Gastroesophageal sphincter (tissue), 4 donors: ENCODE data around the gene RPS6KC1. TPM values are rescaled to one million over a fixed set of nuclear protein-coding genes. Genes with fewer than 3 reads are reported as not detected.
"Not testable (repeated sequence)": the region's sequence is repeated elsewhere in the genome, so short reads cannot be mapped to it uniquely, and the experiment has no call there.

Experiments used
- ATAC-seq: fragments of 150-250 bp; one replicate; pipeline ENCODE4 v1.9.1; 2016; ENCODE audit warnings: mild to moderate bottlenecking, moderate library complexity
- H3K27ac ChIP-seq, 4 donors: fragments of 200-600 bp; sonication (generic) in 3 of 4; 1 replicate in 3 of 4; 2 replicates in 1 of 4; pipeline ENCODE4 v1.5.1; 2016 to 2019
- H3K27me3 ChIP-seq: fragments of 200-600 bp; sonication (generic); one replicate; pipeline ENCODE4 v1.5.1; 2019
- H3K36me3 ChIP-seq, 2 donors: fragments of 200-600 bp; sonication (generic); one replicate each; pipeline ENCODE4 v1.5.1; 2019; ENCODE audit warnings: control low read depth in 1 of 2
- H3K4me1 ChIP-seq, 3 donors: fragments of 200-600 bp; sonication (generic); 1 replicate in 2 of 3; 2 replicates in 1 of 3; pipeline ENCODE4 v1.5.1; 2016 to 2019; ENCODE audit warnings: control low read depth in 2 of 3
- H3K4me3 ChIP-seq, 2 donors: fragments of 200-600 bp; sonication (generic); one replicate each; pipeline ENCODE4 v1.5.1; 2019; ENCODE audit warnings: mild to moderate bottlenecking in 1 of 2, moderate library complexity in 1 of 2
- H3K9me3 ChIP-seq, 3 donors: fragments of 200-600 bp; sonication (generic); one replicate each; pipeline ENCODE4 v1.5.1; 2017 to 2019; ENCODE audit warnings: control low read depth in 2 of 3
- EP300 ChIP-seq: sonication (generic); formaldehyde crosslinking; IDR thresholded peaks from one replicate; pipeline ENCODE4 v1.6.1; 2017; ENCODE audit warnings: antibody characterized with exemption, mild to moderate bottlenecking
- POLR2A ChIP-seq, 2 donors: fragments of 450-650 bp; IDR thresholded peaks; one replicate each; pipeline ENCODE4 v1.6.1; 2017; ENCODE audit warnings: antibody characterized with exemption in 2 of 2, mild to moderate bottlenecking in 2 of 2, moderate library complexity in 1 of 2
- POLR2AphosphoS5 ChIP-seq: sonication (generic); formaldehyde crosslinking; IDR thresholded peaks from one replicate; pipeline ENCODE4 v1.6.1; 2017; ENCODE audit warnings: antibody characterized with exemption
- WGBS, 2 donors: methylation state at CpG; one replicate each; pipeline ENCODE4 v1.1.5; 2018; ENCODE audit warnings: low coverage in 1 of 2; 5-methylcytosine and 5-hydroxymethylcytosine counted together
- total RNA-seq, 4 donors: library from RNA; depleted of rRNA; stranded (reverse); fragments of >200 nt; gene quantifications; one replicate each; pipeline ENCODE4 v1.1.0, GENCODE V29; 2016
- TF ChIP-seq, protein P1 (sequence below), 4 experiments: fragments of 200-600 bp in 2 of 4; fragments of 450-650 bp in 2 of 4; sonication (generic) in 1 of 4; IDR thresholded peaks; one replicate each; pipeline ENCODE4 v1.5.1; 2017 to 2019; ENCODE audit warnings: antibody characterized with exemption in 4 of 4, mild to moderate bottlenecking in 2 of 4, moderate library complexity in 2 of 4

The RPS6KC1 gene
- total RNA-seq, 4 donors from 2014 or later = 21.2 to 28.5 (median 23.8) TPM

DNA sequence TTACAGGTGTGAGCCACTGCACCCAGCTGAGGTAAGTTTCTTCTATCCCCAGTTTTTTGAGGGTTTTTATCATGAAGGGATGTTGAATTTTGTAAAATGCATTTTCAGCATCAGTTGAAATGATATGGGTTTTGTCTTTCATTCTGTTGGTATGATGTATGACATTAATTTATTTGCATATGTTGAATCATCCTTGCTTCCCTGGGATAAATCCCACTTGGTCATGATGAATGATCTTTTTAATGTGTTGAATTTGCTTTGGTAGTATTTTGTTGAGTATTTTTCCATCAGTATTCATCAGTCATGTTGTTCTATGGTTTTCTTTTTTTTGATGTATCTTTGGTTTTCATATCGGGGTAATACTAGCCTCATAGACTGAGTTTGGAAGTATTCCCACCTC, 141.0 kb downstream of the RPS6KC1 start:
- H3K27ac ChIP-seq = no peak overlapping the region
- WGBS, 2 donors = 75 to 78% methylated on average over 1 of the region's 1 CpG
- no peak for ATAC-seq
- H3K9me3 ChIP-seq = peaks cover 0 to 18% (median 0%) of the 10 kb centered on the region in 3 donors
- TF ChIP-seq EP300 (no peak), POLR2AphosphoS5 (no peak), POLR2A (IDR thresholded peaks at IDR 0.05) (no peak)
- TF ChIP-seq, protein P1, sequence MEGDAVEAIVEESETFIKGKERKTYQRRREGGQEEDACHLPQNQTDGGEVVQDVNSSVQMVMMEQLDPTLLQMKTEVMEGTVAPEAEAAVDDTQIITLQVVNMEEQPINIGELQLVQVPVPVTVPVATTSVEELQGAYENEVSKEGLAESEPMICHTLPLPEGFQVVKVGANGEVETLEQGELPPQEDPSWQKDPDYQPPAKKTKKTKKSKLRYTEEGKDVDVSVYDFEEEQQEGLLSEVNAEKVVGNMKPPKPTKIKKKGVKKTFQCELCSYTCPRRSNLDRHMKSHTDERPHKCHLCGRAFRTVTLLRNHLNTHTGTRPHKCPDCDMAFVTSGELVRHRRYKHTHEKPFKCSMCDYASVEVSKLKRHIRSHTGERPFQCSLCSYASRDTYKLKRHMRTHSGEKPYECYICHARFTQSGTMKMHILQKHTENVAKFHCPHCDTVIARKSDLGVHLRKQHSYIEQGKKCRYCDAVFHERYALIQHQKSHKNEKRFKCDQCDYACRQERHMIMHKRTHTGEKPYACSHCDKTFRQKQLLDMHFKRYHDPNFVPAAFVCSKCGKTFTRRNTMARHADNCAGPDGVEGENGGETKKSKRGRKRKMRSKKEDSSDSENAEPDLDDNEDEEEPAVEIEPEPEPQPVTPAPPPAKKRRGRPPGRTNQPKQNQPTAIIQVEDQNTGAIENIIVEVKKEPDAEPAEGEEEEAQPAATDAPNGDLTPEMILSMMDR (IDR thresholded peaks at IDR 0.05) = no peak
- H3K27me3 ChIP-seq = no peaks in the 10 kb centered on the region
- H3K4me1 ChIP-seq = no peaks in the 10 kb centered on the region
- no peak overlapping the region for H3K4me3 ChIP-seq
- peaks cover 0 to 18% of the 10 kb centered on the region in 2 donors for H3K36me3 ChIP-seq

DNA sequence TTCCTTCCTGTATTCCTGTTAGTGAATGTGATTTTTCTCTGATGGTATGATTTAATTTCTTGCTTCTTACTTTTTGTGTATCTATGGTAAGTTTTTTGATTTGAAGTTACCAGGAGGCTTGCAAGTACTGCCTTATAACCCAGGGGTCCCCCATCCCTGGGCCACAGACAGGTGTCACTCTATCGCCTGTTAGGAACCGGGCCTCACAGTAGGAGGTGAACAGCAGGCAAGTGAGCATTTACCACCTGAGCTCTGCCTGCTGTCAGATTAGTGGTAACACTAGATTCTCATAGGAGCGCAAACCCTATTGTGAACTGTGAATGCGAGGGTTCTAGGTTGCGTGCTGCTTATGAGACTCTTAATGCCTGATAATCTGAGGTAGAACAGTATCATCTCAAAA, 143.3 kb downstream of the RPS6KC1 start:
- 83 to 100% methylated on average over 2 of the region's 5 CpGs for WGBS, 2 donors
- no peak for ATAC-seq
- Histone ChIP-seq H3K9me3 (peaks cover 0 to 29% (median 0%) of the 10 kb centered on the region in 3 donors), H3K4me1 (no peaks in the 10 kb centered on the region), H3K4me3 (no peak overlapping the region), H3K27ac (no peak overlapping the region), H3K27me3 (no peaks in the 10 kb centered on the region), H3K36me3 (peaks cover 0 to 28% of the 10 kb centered on the region in 2 donors)
- TF ChIP-seq, protein P1 (IDR thresholded peaks at IDR 0.05) = no peak
- no peak for TF ChIP-seq POLR2A (IDR thresholded peaks at IDR 0.05)
- no peak for TF ChIP-seq EP300
- TF ChIP-seq POLR2AphosphoS5 = no peak

DNA sequence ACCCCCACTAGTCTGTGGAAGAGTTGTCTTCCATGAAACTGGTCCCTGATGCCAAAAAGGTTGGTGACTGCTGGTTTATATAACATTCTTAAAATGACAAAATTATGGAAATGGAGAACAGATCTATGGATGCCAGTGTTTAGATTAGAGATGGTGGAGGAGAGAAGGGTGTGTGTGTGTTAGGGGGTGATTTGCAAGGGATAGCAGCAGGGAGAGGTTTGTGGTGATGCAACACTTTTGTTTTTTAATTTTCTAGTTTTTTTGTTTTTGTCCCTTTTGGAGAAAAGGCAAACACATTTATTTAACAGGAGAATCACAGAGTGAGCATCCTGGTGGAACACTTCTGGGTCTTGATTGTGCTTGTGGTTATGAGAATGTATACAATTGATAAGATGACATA, 143.8 kb downstream of the RPS6KC1 start:
- Histone ChIP-seq H3K27ac (no peak overlapping the region), H3K36me3 (peaks cover 0 to 31% of the 10 kb centered on the region in 2 donors), H3K4me1 (no peaks in the 10 kb centered on the region), H3K9me3 (peaks cover 0 to 29% (median 0%) of the 10 kb centered on the region in 3 donors), H3K27me3 (no peaks in the 10 kb centered on the region), H3K4me3 (no peak overlapping the region)
- ATAC-seq = no peak
- TF ChIP-seq, protein P1 (IDR thresholded peaks at IDR 0.05) = no peak
- no peak for TF ChIP-seq POLR2A (IDR thresholded peaks at IDR 0.05)
- no peak for TF ChIP-seq EP300
- no peak for TF ChIP-seq POLR2AphosphoS5

DNA sequence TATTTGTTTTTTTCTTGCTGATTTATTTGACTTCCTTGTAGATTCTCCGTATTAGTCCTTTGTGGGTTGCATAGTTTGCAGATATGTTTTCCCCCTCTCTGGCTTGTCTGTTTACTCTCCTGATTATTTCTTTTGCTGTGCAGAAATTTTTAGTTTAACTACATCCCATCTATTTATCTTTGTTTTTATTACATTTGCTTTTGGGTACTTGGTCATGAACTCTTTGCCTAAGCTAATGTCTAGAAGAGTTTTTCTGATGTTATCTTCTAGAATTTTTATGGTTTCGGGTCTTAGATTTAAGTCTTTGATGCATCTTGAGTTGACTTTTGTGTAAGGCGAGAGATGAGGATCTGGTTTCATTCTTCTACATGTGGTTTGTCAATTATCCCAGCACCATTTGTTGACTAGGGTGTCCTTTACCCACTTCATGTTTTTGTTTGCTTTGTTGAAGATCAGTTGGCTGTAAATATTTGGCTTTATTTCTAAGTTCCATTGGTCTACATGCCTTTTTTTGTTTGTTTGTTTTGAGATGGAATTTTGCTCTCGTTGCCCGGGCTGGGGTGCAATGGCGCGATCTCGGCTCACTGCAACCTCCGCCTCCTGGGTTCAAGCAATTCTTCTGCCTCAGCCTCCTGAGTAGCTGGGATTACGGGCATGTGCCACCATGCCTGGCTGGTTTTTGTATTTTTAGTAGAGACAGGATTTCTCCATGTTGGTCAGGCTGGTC, 145.4 kb downstream of the RPS6KC1 start:
- Histone ChIP-seq H3K36me3 (peaks cover 0 to 33% of the 10 kb centered on the region in 2 donors), H3K9me3 (peaks cover 0 to 16% (median 0%) of the 10 kb centered on the region in 3 donors)
- not testable (repeated sequence) for H3K27me3 ChIP-seq, H3K4me1 ChIP-seq, H3K27ac ChIP-seq, ATAC-seq, H3K4me3 ChIP-seq
- 82 to 86% methylated on average over 6 to 9 of the region's 10 CpGs for WGBS, 2 donors

DNA sequence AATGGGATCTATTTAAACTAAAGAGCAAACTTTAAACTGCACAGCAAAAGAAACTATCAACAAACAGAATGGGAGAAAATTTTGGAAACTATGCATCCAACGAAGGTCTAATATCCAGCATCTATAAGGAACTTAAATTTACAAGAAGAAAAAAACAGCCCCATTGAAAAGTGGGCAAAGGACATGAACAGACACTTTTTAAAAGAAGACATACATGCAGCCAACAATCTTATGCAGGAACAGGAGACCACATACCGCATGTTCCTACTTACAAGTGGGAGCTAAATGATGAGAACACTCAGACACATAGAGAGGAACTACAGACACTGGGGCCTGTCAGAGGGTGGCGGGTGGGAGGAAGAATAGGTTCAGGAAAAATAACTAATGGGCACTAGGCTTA, 149.6 kb downstream of the RPS6KC1 start:
- H3K27me3 ChIP-seq = no peaks in the 10 kb centered on the region
- no peak overlapping the region for H3K27ac ChIP-seq
- TF ChIP-seq, protein P1 (IDR thresholded peaks at IDR 0.05) = no peak
- TF ChIP-seq POLR2AphosphoS5 = no peak
- no peak for TF ChIP-seq POLR2A (IDR thresholded peaks at IDR 0.05)
- TF ChIP-seq EP300 = no peak
- no peak overlapping the region for H3K4me3 ChIP-seq
- H3K36me3 ChIP-seq = peaks cover 0 to 36% of the 10 kb centered on the region in 2 donors
- ATAC-seq = no peak
- WGBS, 2 donors = 100% methylated on average over 1 to 3 of the region's 3 CpGs
- H3K4me1 ChIP-seq = no peaks in the 10 kb centered on the region
- H3K9me3 ChIP-seq = peaks cover 0 to 16% (median 0%) of the 10 kb centered on the region in 3 donors
